Astrocyte (in vitro differentiated cells and primary cell): ENCODE results near the gene PSAP.

ENCODE experiments used
- EZH2 ChIP-seq: IDR thresholded peaks from 2 replicates; pipeline ENCODE4 v1.6.1; 2012; ENCODE audit warnings: mild to moderate bottlenecking, low read length, inconsistent platforms; ENCODE audit not compliant: insufficient read depth
- TF ChIP-seq, protein P1 (sequence below): IDR thresholded peaks from 2 replicates; pipeline ENCODE4 v1.5.1; 2011; ENCODE audit warnings: low read depth, mild to moderate bottlenecking, inconsistent platforms, low read length, moderate library complexity; ENCODE audit not compliant: insufficient read depth

GRCh38 chr10:71799112-71799511 lies 51.9 kb downstream of the PSAP start:
- TF ChIP-seq, protein P1, sequence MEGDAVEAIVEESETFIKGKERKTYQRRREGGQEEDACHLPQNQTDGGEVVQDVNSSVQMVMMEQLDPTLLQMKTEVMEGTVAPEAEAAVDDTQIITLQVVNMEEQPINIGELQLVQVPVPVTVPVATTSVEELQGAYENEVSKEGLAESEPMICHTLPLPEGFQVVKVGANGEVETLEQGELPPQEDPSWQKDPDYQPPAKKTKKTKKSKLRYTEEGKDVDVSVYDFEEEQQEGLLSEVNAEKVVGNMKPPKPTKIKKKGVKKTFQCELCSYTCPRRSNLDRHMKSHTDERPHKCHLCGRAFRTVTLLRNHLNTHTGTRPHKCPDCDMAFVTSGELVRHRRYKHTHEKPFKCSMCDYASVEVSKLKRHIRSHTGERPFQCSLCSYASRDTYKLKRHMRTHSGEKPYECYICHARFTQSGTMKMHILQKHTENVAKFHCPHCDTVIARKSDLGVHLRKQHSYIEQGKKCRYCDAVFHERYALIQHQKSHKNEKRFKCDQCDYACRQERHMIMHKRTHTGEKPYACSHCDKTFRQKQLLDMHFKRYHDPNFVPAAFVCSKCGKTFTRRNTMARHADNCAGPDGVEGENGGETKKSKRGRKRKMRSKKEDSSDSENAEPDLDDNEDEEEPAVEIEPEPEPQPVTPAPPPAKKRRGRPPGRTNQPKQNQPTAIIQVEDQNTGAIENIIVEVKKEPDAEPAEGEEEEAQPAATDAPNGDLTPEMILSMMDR = no peak
- no peak for TF ChIP-seq EZH2
